Mammary epithelial cell (primary cell): ENCODE measurements around the gene ZBTB20.

Source experiments
- CTCF ChIP-seq, 2 donors: IDR thresholded peaks in 1 of 2; conservative IDR thresholded peaks in 1 of 2; 2 replicates each; pipeline ENCODE4 v1.5.1; 2011 to 2012; ENCODE audit warnings: inconsistent platforms in 2 of 2, low read length in 2 of 2, mild to moderate bottlenecking in 2 of 2, control low read depth in 1 of 2, low read depth in 1 of 2; ENCODE audit not compliant: insufficient read depth in 1 of 2; ENCODE audit errors: extremely low read depth in 1 of 2
- EZH2 ChIP-seq: IDR thresholded peaks from 2 replicates; pipeline ENCODE4 v1.6.1; 2012; ENCODE audit warnings: low read length, inconsistent platforms, borderline replicate concordance

GRCh38 chr3:114850898-114851297 lies 296.2 kb downstream of the ZBTB20 start:
- TF ChIP-seq CTCF (conservative IDR thresholded peaks at IDR 0.05 in 1 of 2, IDR thresholded peaks at IDR 0.05 in 1 of 2; ENCODE audit: extremely low read depth in 1 of 2, insufficient read depth in 1 of 2, low read depth in 1 of 2, low read length in 2 of 2) (no peak), EZH2 (no peak)
